OCI-LY3 (cell line): ENCODE measurements around the gene REST.
"Not testable (repeated sequence)": the region's sequence is repeated elsewhere in the genome, so short reads cannot be mapped to it uniquely, and the experiment has no call there.

ENCODE experiments used
- H2AFZ ChIP-seq: fragments of 200-600, 300-600 bp; shearing (Covaris generic); 2 replicates; pipeline ENCODE4 v1.6.0; 2014; ENCODE audit warnings: antibody characterized with exemption, low read depth, low read length
- H3K27ac ChIP-seq: fragments of 200-600, 300-600 bp; sonication (generic); 2 replicates; pipeline ENCODE4 v1.5.1; 2014; ENCODE audit warnings: mild to moderate bottlenecking, low read length, moderate library complexity, mixed read lengths
- H3K27me3 ChIP-seq: fragments of 200-600, 300-600 bp; sonication (generic); 2 replicates; pipeline ENCODE4 v1.6.1; 2014; ENCODE audit warnings: low read depth, low read length, mixed read lengths
- H3K36me3 ChIP-seq: fragments of 200-600, 300-600 bp; sonication (generic); replicated peaks from 2 replicates; pipeline ENCODE3; 2014; ENCODE audit warnings: low read depth, low read length, mixed read lengths
- H3K4me1 ChIP-seq: fragments of 300-600, 200-600 bp; sonication (generic); 2 replicates; pipeline ENCODE4 v1.6.1; 2014; ENCODE audit warnings: low read length, mixed read lengths
- H3K4me2 ChIP-seq: fragments of 200-600, 300-600 bp; sonication (generic); 2 replicates; pipeline ENCODE4 v1.6.1; 2014; ENCODE audit warnings: low read length, mixed read lengths
- H3K4me3 ChIP-seq: fragments of 300-600, 200-600 bp; sonication (generic); 2 replicates; pipeline ENCODE4 v1.5.1; 2014; ENCODE audit warnings: antibody characterized with exemption, mild to moderate bottlenecking, low read length, moderate library complexity
- H3K79me2 ChIP-seq: fragments of 300-600, 200-600 bp; shearing (Covaris generic); 2 replicates; pipeline ENCODE4 v1.6.1; 2014; ENCODE audit warnings: mild to moderate bottlenecking, low read length, mixed read lengths
- H3K9ac ChIP-seq: fragments of 300-600, 200-600 bp; shearing (Covaris generic); 2 replicates; pipeline ENCODE4 v1.6.0; 2014; ENCODE audit warnings: mild to moderate bottlenecking, low read length, moderate library complexity
- H3K9me3 ChIP-seq: fragments of 200-600, 300-600 bp; shearing (Covaris generic); 2 replicates; pipeline ENCODE4 v1.6.1; 2014; ENCODE audit warnings: low read length, mixed read lengths; ENCODE audit not compliant: insufficient read depth
- H4K20me1 ChIP-seq: fragments of 200-600, 300-600 bp; sonication (generic); 2 replicates; pipeline ENCODE4 v1.6.1; 2016; ENCODE audit warnings: low read length, mixed read lengths; ENCODE audit not compliant: insufficient read depth
- EZH2phosphoT487 ChIP-seq: fragments of 200-600 bp; shearing (Covaris generic); IDR thresholded peaks from 2 replicates; pipeline ENCODE4 v1.6.1; 2018; ENCODE audit warnings: antibody characterized with exemption, mixed run types, low read depth
- TF ChIP-seq, protein P1 (sequence below): fragments of 200-600, 300-600 bp; sonication (generic); IDR thresholded peaks from 2 replicates; pipeline ENCODE4 v1.5.1; 2014; ENCODE audit warnings: antibody characterized with exemption, low read length, low read depth

The REST gene

GRCh38 chr4:56874923-56875322 is 32.8 kb upstream of the REST start:
- peak overlapping the region; percentile 11; the same call in 1 of the 2 replicates for H3K4me3 ChIP-seq
- H4K20me1 ChIP-seq = no peaks in the 10 kb centered on the region
- no peaks in the 10 kb centered on the region for H3K9me3 ChIP-seq
- no peaks in the 10 kb centered on the region for H3K79me2 ChIP-seq
- TF ChIP-seq, protein P1, sequence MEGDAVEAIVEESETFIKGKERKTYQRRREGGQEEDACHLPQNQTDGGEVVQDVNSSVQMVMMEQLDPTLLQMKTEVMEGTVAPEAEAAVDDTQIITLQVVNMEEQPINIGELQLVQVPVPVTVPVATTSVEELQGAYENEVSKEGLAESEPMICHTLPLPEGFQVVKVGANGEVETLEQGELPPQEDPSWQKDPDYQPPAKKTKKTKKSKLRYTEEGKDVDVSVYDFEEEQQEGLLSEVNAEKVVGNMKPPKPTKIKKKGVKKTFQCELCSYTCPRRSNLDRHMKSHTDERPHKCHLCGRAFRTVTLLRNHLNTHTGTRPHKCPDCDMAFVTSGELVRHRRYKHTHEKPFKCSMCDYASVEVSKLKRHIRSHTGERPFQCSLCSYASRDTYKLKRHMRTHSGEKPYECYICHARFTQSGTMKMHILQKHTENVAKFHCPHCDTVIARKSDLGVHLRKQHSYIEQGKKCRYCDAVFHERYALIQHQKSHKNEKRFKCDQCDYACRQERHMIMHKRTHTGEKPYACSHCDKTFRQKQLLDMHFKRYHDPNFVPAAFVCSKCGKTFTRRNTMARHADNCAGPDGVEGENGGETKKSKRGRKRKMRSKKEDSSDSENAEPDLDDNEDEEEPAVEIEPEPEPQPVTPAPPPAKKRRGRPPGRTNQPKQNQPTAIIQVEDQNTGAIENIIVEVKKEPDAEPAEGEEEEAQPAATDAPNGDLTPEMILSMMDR = no peak
- TF ChIP-seq EZH2phosphoT487 = no peak
- peaks cover 40% of the 10 kb centered on the region for H3K27me3 ChIP-seq
- no peaks in the 10 kb centered on the region for H3K36me3 ChIP-seq
- H3K4me1 ChIP-seq = peaks cover 6% of the 10 kb centered on the region; the same call in 1 of the 2 replicates
- H3K27ac ChIP-seq = no peak overlapping the region
- H2AFZ ChIP-seq = peak overlapping the region; percentile 57; the same call in 1 of the 2 replicates
- no peak overlapping the region for H3K9ac ChIP-seq
- H3K4me2 ChIP-seq = peak overlapping the region; percentile 42

GRCh38 chr4:56876264-56876663 is 31.4 kb upstream of the REST start:
- Histone ChIP-seq H3K4me3 (no peak overlapping the region), H3K79me2 (no peaks in the 10 kb centered on the region), H4K20me1 (no peaks in the 10 kb centered on the region), H2AFZ (no peak overlapping the region), H3K27me3 (peaks cover 29% of the 10 kb centered on the region), H3K4me1 (peaks cover 6% of the 10 kb centered on the region; the same call in 1 of the 2 replicates), H3K27ac (no peak overlapping the region), H3K9me3 (no peaks in the 10 kb centered on the region), H3K36me3 (no peaks in the 10 kb centered on the region), H3K4me2 (no peak overlapping the region), H3K9ac (no peak overlapping the region)
- no peak for TF ChIP-seq EZH2phosphoT487
- TF ChIP-seq, protein P1 = no peak

- H3K4me1 ChIP-seq = peaks cover 2% of the 10 kb centered on the region; the same call in 1 of the 2 replicates
- no peaks in the 10 kb centered on the region for H4K20me1 ChIP-seq
- H3K27ac ChIP-seq = no peak overlapping the region
- H3K36me3 ChIP-seq = no peaks in the 10 kb centered on the region
- H3K9ac ChIP-seq = no peak overlapping the region
- H3K4me3 ChIP-seq = no peak overlapping the region
- H3K4me2 ChIP-seq = no peak overlapping the region
- H3K9me3 ChIP-seq = no peaks in the 10 kb centered on the region
- no peak for TF ChIP-seq EZH2phosphoT487
- TF ChIP-seq, protein P1 = no peak
- no peaks in the 10 kb centered on the region for H3K27me3 ChIP-seq
- H3K79me2 ChIP-seq = no peaks in the 10 kb centered on the region
- H2AFZ ChIP-seq = no peak overlapping the region
Observed at GRCh38 chr4:56879996-56880395, 27.7 kb upstream of the REST start.

DNA sequence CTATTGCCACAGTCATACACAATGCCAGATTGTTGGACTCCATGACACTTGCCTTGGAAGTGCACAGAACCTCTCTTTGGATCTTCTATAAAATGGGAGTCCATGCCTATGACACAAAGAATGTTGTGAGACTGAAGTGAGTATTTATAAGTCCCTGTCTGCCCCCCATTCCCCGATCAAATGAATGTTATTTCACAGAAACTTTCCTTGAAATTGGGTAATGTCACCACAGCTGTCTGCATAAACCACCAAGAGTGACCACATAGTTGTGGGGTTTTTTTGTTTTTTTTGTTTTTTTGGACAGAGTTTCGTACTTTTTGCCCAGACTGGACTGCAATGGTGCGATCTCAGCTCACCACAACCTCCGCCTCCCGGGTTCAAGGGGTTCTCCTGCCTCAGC is 27.1 kb upstream of the REST start:
- TF ChIP-seq, protein P1 = no peak
- TF ChIP-seq EZH2phosphoT487 = no peak
- Histone ChIP-seq H3K4me3 (no peak overlapping the region), H3K36me3 (no peaks in the 10 kb centered on the region), H2AFZ (no peak overlapping the region), H3K9me3 (no peaks in the 10 kb centered on the region), H3K4me2 (no peak overlapping the region), H3K79me2 (no peaks in the 10 kb centered on the region), H3K27ac (no peak overlapping the region), H3K27me3 (no peaks in the 10 kb centered on the region), H3K9ac (no peak overlapping the region), H4K20me1 (no peaks in the 10 kb centered on the region), H3K4me1 (no peaks in the 10 kb centered on the region)

DNA sequence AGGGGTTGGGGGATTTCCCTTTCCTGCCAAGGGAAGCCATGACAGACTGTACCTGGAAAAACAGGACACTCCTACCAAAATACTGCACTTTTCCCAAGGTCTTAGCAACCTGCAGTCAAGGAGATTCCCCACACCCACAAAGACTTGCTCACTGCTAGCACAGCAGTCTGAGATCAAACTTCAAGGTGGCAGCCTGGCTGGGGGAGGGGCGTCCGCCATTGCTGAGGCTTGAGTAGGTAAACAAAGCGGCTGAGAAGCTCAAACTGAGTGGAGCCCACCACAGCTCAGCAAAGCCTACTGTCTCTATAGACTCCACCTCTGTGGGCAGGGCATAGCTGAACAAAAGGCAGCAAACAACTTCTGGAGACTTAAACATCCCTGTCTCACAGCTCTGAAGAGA is 23.2 kb upstream of the REST start:
- H3K9me3 ChIP-seq, H3K36me3 ChIP-seq, H3K9ac ChIP-seq, H3K4me2 ChIP-seq, H3K27ac ChIP-seq, H3K27me3 ChIP-seq, H3K79me2 ChIP-seq, H3K4me3 ChIP-seq, H2AFZ ChIP-seq, H4K20me1 ChIP-seq, H3K4me1 ChIP-seq: not testable (repeated sequence)
